Middle frontal gyrus (tissue), 1 donor: ENCODE data around the gene NUSAP1.
"Not testable (repeated sequence)": the region's sequence is repeated elsewhere in the genome, so short reads cannot be mapped to it uniquely, and the experiment has no call there.

Experiments
- DNase-seq: peaks from one replicate; pipeline ENCODE4 v3.0.0-alpha.2; 2015; ENCODE audit warnings: low spot score; ENCODE audit errors: extremely low spot score

The NUSAP1 gene

DNA sequence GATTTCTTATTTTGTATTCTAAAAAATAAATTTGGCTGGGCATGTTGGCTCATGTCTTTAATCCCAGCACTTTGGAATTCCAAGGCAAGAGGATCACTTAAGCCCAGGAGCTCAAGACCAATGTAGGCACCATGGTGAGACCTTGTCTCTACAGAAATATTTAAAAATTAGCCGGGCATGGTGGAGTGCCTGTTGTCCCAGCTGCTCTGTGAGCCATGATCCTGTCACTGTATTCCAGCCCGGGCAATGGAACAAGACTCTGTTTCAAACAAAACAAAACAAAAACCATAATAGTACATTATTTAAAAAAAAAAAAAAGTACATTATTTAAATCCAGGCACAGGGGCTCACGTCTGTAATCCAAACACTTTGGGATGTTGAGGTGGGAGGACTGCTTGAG lies 78.8 kb downstream of the NUSAP1 start:
- no peak for DNase-seq

DNA sequence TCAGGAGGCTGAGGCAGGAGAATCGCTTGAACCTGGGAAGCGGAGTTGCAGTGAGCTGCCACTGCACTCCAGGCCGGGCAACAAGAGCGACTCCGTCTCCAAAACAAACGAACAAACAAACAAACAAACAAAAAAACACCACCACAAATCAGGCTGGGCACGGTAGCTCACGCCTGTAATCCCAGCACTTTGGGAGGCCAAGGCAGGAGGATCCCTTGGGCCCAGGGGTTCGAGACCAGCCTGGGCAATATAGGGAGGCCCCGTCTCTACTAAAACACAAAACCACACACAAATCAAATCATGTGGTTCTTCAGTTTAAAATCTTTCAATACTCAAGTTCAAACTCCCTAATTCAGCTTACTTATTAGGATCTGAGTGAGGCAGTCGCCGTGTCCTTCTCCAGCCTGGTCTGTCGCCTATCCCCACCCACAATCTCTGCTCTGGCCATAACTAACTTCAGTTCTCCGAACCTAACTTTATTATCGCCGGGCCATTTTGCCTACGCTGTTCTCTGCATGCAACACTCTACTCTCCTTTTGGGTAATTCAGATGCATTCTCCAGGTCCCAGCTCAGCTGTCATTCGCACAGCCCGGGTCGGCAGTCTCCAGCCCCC lies 83.6 kb downstream of the NUSAP1 start:
- DNase-seq, result no peak

DNA sequence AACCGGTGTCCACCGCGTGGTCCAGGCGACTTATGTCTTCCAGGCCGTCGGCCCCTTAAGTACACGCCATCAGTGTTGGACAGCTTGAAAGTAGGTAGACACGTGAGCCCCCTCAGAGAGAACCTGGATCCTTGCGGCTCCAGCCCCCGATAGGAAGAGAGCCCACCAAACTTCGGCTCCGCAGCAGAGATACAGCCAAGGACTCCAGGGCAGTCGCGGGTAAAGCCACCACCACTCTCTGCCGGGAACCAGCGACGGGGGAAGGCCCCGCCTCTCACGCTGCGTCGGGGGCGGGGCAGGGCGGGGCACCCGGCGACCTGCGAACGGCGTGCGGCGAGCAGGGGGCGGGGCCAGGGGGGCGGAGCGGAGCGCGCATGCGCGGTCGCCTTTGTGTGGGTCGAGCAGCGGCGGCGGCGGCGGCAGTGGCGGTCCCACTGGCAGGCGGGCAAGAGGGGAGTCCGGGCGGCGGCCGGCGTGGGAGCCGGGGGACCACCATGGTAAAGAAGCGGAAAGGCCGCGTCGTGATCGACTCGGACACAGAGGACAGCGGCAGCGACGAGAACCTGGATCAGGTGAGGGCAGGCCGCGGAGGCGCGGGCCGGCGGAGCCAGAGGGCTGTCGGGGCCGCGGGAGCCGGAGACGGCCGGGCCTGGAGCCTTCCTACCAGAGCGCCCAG lies 84.2 kb downstream of the NUSAP1 start, which contains the start of gene RTF1:
Gene RTF1, plus strand, starts transcription at position 354 of the 676 bp plus-strand sequence. Its CDS starts 21 bp downstream, at position 375.
- DNase-seq, result peak; percentile 85

DNA sequence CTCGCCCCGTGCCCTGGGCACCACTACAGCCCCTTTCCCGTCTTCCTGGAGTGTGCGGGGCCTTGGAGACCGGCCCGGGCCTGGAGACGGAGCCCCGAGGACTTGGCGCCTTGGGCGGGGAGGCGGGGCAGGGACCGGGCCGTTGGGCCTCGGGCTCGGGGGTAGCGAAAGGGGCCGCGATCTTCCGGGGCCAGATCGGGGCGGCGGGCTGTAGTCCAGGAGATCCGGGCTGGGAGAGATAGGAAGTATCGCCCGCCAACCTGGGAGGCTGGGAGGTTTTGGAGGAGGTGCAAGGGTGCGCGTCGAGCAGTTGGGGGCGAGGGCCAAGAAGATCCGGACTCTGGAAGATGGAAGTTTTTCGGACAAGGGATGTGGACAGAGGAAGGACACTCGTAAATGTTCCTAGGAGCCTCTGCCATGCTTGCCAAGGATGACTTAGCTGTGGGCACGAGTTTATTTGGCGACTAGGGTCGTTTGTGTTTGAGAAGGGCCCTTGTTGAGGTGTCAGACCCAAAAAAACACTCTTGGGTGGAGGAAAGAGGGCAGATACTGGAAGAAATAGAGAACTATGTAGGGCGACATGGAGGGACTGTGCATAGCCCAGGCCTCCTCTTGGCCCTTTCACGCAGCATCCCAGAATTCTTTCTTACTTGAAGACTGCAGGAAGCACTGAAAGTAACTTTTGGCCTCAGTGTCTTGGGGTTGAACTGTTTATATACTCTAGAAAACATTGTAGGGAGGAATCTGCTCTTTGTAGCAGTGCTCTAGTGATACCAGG lies 84.9 kb downstream of the NUSAP1 start:
- no peak for DNase-seq

DNA sequence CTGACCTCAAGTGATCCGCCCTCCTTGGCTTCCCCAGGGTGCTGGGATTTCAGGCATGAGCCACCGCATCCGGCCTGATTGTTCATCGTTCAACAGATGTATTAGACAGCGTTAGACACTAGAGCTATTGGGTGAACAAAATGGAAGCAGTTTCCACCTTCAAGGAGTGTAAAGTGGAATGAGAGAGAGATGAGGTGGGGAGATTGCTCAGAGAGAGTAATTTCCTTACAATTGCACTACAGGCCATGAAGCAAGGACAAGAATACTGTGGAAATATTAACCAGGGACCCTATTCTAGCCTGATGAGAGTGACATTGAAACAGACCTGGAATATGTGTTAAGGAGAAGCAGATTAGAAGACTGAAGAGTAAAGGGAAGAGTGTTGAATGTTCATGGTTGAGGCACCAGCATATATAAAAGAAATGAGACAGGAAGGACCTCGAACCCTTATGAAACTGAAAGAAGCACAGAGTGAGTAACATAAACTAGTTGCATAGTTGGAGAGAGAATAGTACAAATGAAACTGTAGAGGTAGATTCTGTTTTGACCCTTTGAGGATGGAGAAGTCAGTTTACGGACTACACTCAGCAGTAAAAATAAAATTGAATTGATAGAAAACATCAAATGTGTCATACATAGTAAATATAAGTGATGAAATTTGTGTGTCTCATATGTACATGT lies 91.4 kb downstream of the NUSAP1 start:
- no peak for DNase-seq

DNA sequence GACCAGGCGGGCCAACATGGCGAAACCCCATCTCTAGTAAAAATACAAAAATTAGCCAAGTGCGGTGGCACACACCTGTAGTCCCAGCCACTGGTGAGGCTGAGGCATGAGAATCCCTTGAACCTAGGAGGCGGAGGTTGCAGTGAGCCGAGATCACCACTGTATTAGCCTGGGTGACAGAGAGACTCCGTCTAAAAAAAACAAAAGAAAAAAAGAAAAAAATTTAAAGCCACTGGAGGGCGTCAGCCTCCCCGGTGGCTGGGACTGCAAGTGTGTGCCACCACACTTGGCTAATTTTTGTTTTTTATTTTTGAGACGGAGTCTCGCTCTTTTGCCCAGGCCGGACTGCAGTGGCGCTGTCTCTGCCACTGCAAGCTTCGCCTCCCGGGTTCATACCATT lies 92.1 kb downstream of the NUSAP1 start:
- no peak for DNase-seq

DNA sequence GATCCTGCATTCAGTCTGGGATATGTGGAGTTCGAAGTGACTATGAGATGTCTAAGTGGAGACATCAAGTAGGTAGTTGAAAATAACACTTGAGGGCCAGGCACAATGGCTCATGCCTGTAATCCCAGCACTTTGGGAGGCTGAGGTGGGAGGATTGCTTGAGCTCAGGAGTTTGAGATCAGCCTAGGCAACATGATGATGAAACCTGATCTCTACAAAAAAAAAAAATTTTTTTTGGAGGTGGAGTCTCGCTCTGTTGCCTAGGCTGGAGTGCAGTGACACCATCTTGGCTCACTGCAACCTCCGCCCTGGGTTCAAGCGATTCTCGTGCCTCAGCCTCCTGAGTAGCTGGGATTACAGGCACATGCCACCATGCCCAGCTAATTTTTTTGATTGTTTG lies 93.2 kb downstream of the NUSAP1 start:
- not testable (repeated sequence) for DNase-seq

DNA sequence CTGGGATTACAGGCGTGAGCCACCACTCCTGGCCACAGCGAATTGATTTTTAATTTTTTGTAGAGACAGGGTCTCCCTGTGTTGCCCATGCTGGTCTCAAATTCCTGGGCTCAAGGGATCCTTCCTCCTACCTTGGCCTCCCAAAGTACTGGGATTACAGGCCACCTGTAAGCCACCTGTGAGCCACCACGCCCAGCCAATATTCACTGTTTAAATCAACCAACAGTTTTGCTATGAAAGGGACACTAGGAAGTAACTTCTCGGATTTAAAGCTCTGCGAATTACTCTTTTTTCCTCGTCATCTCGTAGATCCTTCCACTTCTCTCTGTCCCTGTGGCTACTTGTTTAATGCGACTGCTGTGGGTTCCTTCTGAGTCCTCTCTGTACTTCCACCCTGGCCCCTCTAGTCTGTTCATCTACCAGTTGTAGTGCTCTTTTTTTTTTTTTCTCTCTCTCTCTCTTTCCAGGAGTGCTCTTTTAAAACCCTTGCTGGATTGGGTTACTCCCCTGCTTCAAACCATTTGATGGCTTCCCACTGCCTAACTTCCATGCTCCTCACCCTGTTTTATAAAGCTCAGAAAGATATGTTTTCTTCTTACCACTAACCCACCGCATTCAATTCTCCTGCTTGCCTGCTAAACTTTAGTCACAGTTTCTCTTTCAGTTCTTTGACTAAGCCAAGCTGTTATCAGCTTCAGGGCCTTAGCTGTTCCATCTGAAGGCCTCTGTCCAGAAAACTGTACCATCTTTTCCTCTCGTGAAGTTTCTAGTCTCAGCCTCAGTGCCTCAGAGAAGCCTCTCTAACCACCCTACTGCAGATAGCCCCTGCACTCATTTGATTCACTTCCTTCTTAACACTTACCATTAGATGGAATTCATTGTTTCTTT lies 96.6 kb downstream of the NUSAP1 start:
- no peak for DNase-seq
